ENCODE data around the gene TSPAN3.

Gene TSPAN3

DNA sequence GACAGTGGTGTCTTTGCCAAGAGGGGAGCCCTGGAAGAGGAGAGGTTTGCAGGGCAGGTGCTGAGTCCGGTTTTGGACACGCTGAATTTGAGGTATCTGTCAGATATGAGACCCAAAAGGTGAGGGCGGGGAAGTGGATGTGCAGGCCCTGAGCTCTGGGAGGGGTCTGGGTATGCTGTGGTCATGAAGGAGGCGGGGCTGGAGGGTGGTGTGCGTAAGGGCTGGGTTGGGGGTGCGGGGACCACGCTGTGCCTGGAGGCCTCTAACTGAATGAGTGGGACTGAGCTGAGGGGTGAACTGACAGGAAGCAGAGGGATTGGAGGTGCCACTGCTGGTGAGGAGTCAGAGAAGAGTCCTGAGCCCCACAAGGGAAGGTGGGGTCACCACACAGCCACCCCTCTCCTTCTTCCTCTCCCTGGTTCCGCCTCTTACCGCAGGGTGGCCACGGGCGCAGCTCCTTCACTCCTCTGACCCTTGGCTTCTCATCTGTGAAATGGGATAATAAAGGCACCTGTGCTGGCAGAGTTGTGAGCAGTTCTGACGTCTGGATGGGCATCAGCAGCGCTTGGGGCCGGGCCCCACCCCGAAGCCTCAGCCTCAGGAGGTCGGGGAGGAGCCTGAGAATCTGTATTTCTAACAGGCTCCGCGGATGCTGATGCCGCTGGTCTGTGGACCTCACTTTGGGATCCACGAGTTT lies 47.2 kb downstream of the TSPAN3 start:
- no peak for DNase-seq (ENCODE audit: low read depth)

DNA sequence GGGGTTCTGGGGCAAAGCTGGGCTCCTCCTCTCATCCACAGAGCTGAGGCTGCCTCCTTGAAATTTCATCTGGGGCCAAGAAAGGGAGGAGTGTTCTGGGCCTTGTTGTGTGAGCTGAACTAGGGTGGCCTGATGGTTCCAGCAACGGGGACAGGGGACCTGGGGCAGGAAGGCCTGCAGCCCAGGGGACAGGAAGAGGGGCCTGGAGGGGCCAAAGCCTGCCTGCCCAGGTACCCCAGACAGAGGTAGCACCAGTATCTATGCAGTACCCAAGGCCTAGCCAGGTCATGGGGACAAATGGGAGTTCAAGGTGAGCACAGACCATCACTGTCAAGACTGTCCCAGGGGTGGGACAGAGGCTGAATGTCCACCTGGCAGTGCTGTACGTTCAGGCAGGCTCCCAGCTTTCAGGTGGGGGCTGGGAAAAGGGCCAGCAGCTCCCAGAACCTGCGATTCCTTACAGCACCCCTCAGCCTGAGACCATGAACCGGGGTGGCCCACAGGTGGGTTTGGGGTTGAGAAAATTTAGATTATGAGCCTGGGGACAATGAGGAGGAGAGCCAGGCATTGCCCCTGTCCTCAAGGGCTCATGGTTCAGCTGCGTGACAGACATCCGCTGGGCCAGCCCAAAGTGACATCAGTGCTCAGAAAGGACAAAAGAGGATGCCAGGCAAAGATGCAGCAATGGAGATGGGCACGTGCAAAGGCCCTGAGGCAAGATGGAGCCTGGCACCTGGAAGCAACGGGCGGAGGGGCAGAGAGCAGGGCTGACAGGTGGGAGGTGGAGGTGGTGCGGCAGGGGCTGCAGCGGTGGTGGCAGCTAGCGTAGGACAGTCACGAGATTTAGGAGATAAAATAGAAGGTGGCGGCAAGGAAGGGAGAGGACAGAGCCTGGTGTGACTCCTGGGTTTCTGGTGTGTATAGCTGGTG lies 48.0 kb downstream of the TSPAN3 start:
- DNase-seq (ENCODE audit: low read depth): no peak

GRCh38 chr15:77021803-77022381 lies 49.0 kb downstream of the TSPAN3 start:
- DNase-seq (ENCODE audit: low read depth): peak; percentile 46

DNA sequence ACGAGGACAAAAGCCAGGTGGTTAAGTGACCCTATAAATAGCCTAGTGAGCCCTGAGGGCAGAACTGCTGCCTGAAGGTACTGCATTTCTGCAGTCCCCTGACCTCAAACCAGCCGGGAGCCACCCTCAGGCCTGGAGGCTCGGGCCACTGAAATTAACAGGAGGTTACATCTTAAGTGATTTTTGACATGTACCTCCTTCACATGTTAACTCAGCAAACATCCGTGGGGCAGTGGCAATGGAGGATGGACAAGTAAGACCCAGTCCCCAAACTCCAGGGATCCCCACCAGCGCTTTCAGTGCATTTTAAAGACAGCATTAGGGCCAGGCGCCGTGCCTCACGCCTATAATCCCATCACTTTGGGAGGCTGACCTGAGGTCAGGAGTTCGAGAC lies 49.8 kb downstream of the TSPAN3 start:
- DNase-seq (ENCODE audit: low read depth): no peak

DNA sequence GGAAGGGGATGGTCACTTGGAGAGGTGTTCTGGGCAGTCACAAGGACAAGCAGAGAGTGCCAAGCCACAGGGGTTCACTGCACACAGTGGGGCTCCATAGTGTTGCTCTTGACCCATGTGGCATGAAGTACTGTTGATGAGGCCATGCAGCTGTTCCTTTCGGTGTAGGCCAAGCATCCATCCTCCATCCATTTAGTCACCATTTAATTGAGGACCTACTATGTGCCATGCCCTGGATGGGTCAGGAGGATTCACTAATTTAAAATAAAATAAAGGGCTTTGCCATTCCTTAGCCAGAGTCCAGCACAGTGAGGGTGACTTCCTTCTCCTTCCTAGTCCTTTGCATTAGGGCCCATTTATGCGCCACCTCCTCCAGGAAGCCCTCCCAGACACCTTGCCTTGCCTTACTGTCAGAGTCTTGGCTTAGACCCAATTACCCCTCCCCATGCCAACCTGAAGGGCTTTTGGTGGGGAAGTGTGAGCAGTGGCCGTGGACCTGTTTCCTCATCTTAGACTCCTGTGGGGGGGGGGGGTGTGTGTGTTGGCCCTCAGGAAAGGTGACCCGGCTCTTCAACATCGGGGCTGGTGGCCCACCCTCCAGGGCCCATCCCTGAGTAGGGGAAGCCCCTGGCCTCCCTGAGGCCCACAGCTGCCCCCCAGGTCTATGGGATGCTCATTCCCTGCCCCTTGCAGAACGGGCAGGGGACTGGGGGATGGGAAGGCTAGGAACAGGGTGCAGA lies 50.4 kb downstream of the TSPAN3 start:
- no peak for DNase-seq (ENCODE audit: low read depth)

DNA sequence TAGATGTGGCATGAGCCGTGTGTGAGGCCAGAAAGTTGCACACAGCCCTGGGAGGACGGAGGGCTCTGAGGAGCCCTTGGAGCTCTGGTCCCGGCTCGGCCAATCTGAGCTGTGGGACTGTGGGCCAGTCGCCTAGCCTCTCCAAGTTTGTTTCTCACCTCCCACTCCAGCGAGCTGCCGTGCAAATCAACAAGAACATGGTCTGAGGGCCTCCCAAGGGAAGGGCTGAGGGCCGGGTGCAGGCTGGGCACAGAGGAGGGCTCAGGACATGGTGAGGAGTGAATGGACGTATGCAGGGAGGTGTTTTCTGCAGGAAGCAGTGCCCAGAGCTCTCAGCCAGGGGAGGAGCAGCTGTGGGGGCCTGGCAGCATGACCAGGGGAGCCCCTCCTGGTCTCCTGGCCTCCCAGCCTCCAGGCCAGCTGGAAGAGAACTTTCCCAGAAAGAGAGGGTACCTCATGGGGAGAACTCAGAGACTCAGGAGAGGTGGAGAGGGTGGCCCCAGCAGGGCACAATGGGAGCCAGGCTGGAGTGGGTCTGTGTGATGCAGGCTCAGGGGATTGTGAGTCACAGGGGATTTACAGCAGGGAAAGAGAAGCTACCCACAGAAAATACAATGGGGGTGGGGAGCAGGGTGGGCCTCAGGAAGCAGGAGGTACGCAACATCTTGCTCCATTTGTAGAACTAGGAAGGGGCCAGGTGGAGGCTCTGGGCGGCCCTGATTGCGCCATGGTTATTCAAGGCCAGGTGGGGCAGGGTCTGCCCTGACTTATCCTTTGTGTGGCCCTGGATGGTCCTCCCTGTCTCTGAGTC lies 51.2 kb downstream of the TSPAN3 start:
- DNase-seq (ENCODE audit: low read depth): no peak

- no peak for DNase-seq (ENCODE audit: low read depth)
Observed at GRCh38 chr15:77018796-77019505, 52.0 kb downstream of the TSPAN3 start.

DNA sequence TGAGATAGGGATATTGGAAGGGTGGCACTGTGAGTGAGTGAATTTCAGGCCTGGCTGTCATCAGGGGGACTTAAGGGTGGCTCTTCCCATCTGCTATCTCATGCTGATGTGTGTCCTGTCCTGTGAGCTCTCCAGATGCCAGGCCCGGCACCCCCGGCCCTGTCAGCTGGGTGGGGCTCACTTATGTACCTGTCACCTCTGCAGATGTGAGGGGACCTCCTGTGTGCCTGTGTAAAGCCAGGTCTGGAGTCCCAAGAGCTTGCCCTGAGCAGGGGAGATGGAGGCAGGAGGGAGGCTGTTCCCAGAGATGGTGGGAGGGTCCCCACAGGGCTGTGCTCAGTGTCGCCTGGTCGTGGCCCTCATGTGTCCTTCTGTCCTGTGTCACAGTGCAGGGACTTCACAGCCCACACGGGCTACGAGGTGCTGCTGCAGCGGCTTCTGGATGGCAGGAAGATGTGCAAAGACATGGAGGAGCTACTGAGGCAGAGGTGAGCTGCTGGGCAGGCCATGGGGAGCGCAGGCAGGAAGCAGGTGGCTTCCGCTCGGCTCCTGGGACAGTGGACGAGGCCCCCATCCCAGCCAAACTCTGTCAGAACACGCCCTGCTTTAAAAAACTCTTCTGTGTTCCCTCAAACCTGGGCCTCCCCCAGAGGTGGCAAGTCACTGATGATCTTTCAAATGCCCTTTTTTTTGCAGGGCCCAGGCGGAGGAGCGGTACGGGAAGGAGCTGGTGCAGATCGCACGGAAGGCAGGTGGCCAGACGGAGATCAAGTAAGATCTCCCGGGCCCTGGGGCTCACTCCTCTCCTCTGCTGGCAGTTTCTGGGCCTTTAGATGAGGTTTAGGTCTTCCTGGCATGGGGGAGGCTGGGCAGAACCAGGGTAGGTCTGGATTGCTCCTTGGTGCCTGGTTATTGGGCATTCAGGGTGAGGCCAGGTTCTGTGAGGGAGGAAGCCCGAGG lies 52.9 kb downstream of the TSPAN3 start:
- DNase-seq (ENCODE audit: low read depth): no peak

- no peak for DNase-seq (ENCODE audit: low read depth)
Observed at GRCh38 chr15:77017091-77017660, 53.7 kb downstream of the TSPAN3 start.

DNA sequence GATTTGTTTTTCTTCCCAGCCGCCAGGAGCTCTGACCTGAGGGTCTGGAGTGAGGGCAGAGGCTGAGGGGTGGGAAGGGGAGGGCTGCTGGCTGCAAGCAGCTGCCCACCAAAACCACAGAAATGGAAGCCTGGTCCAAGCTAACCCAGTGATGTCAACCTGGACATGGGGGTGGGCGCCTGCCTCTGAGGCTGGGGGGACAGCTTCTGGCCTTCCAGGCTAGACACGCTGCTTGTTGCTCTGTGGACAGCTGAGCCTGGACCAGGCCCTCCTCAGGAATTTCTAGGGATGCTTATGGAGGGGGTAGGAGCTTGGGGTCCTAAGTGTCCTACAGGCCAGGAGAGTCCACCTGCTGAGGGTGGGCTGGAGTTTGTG lies 54.6 kb downstream of the TSPAN3 start:
- no peak for DNase-seq (ENCODE audit: low read depth)

DNA sequence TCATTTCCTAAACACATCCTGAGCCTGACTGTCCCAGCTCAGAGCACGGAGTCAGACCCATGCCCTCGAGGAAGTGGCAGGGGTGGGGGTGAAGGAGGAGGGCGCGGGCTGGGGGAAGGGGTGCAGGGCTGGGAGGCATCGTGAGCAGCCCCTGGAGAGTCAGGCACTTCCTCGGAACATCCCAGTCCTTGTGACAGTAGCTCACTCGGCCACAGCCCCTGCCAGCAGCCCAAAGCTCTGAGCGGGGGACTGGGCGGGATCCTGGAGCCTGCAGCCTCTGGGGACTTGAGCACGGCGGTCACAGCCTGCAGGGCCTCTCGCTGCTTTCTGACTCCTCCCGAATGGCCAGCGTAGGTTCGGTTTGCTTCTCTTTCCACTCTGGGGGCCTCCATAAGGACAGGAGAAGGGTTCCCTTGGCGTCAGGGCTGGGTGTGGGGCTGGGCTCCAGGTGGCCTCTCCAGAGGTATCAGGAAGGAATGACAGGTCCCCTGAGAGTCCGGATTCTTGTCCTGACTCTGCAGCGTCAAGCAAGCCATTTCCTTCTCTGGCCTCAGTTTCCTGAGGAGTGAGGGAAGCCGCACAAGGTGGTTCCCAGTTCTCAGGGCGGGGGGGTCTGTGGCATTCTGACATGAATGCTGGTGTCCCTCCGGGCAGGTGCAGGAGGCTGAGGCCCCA lies 55.1 kb downstream of the TSPAN3 start:
- no peak for DNase-seq (ENCODE audit: low read depth)

DNA sequence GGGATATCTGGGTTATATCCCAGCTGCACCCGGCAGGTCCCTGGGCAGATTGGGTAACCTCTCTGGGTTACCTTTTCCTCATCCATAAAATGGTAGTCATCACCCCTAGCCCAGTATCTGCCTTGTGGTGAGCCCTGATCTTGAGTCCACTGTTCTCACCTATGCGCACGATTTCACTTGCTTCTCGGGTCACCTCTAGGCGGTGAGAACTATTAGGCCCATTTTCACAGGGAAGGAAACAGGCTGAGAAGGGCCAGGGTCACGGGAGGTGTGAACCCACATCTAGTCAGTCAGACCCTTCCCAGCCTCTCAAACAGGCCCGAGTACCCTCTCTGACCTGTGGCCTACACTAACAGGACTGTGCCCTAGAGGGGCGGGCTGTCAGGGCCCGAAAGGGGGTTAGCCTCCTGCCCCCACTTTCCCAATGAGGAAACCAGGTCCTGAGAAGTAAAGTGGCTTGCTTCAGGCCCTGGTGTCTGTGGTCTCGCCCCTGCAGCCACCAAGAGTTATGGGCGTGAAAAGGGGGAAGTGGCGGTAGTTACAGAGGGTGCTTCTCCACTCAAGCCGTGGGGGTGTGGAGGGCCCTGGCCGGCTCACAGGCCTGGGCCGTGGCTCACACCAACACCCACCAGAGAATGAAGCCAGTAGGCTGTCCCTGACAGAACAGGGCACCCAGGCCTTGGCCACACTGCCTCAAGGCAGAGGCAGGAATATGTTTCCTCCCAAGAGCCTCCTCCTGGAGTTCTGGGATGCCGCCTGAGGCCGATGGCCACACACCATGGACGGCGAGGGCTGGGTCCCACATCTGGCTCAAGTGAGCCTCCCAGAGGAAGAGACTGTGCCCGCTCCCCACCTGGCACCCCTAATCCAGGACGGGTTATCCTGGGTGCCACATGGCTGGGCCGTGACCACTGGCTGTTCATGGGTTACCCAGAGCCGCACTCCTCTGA lies 56.5 kb downstream of the TSPAN3 start:
- no peak for DNase-seq (ENCODE audit: low read depth)

DNA sequence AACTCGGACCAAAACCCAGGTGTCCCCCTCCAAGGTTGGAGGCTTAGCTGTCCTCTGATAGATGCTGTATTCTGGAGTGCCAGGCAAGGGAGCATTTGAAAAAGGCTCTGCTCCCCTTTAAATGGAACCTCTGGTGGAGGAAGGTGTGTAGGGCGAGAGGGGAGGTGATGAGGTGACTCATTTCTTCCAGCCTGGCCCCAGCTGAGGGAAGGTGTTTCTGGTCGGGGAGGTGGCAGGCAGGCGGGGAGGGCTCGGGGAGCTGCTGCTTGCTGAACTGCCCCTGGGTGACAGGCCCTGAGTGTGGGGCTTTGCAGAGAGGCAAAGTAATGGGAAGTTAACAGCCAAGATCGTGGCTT lies 57.2 kb downstream of the TSPAN3 start:
- DNase-seq (ENCODE audit: low read depth): peak; percentile 74

DNA sequence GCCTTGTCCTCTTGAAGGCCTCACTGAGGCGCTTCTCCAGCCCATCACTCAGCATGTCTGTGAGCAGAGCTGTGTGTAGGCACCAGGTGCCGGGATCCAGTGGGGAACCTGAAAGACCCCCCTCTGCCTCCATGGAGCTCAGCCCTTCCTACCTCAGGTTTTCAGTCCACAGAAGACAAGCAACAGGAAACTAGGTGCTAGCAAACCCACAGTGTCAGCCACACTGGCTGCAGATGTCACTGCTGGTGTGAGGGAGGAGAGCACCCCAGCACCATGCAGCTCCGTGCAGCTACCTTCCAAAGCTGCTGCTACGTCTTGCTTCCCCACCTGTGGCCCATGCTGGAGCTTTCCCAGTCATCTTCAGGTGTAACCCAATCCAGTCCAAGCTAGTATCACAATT lies 58.0 kb downstream of the TSPAN3 start:
- DNase-seq (ENCODE audit: low read depth): no peak

DNA sequence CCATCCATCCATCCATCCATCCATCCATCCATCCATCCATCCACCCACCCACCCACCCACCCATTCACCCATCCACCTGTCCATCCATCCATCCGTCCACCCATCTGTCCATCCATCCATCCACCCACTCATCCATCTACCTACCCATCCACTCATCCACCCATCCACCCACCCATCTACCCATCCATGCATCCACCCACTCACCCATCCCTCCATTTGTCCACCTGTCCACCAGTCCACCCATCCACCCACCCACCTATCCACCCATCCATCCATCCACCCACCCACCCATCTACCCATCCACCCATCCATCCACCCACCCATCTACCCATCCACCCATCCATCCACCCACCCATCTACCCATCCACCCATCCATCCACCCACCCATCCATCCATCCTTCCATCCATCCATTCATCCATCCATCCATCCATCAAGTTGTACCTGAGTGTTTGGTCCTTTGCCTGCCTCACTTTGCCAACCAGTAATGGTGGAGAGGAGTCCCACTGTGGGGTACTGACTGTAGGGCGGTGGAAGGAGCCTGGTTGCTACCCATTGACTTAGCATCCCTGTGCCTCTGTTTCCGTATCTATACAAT lies 58.7 kb downstream of the TSPAN3 start:
- DNase-seq (ENCODE audit: low read depth): no peak

GRCh38 chr15:77010857-77011256 lies 60.1 kb downstream of the TSPAN3 start:
- DNase-seq (ENCODE audit: low read depth): no peak

- DNase-seq (ENCODE audit: low read depth): no peak
Observed at GRCh38 chr15:77010312-77010686, 60.6 kb downstream of the TSPAN3 start.
